Activated CD4-positive, alpha-beta T cell treated with anti-CD3 and anti-CD28 coated beads, Interleukin-2, amount 50 U/mL, for 24 hours (primary cell): ENCODE measurements around the gene SMOC2.
"Not testable (repeated sequence)": the region's sequence is repeated elsewhere in the genome, so short reads cannot be mapped to it uniquely, and the experiment has no call there.

ENCODE experiments used
- DNase-seq, 2 donors: peaks; one replicate each; pipeline ENCODE4 v3.0.0-alpha.2; 2020; ENCODE audit warnings: low read depth in 1 of 2, low spot score in 1 of 2

Gene SMOC2

DNA sequence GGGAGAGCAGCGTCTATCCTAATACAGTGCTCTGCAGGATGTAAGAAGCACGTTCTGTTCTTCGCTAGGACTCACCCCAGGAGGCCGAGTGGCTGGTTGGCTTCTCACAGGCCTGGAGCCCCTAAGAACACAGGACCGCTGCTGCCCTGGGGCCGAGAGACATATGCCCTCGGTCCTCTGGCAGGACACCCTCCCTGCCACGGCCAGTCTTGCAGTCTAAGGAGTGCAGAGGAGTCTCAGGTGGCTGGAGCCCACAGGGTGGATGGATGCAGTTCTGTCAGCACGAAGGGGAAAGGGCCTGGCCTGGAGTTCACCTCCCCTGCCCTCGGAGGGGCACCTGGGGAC, 96.5 kb downstream of the SMOC2 start:
- DNase-seq: no peak

DNA sequence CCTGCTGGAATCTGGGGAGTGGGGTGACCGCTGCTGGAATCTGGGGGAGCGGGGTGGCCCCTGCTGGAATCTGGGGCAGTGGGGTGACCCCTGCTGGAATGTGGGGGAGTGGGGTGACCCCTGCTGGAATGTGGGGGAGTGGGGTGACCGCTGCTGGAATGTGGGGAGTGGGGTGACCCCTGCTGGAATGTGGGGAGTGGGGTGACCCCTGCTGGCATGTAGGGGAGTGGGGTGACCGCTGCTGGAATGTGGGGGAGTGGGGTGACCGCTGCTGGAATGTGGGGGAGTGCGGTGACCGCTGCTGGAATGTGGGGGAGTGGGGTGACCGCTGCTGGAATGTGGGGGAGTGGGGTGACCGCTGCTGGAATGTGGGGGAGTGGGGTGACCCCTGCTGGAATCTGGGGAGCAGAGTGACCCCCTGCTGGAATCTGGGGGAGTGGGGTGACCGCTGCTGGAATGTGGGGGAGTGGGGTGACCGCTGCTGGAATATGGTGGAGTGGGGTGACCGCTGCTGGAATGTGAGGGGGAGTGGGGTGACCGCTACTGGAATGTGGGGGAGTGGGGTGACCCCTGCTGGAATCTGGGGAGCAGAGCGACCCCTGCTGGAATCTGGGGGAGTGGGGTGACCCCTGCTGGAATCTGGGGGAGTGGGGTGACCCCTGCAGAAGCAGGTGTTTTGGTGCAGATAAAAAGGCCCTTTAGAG, 97.4 kb downstream of the SMOC2 start:
- not testable (repeated sequence) for DNase-seq

DNA sequence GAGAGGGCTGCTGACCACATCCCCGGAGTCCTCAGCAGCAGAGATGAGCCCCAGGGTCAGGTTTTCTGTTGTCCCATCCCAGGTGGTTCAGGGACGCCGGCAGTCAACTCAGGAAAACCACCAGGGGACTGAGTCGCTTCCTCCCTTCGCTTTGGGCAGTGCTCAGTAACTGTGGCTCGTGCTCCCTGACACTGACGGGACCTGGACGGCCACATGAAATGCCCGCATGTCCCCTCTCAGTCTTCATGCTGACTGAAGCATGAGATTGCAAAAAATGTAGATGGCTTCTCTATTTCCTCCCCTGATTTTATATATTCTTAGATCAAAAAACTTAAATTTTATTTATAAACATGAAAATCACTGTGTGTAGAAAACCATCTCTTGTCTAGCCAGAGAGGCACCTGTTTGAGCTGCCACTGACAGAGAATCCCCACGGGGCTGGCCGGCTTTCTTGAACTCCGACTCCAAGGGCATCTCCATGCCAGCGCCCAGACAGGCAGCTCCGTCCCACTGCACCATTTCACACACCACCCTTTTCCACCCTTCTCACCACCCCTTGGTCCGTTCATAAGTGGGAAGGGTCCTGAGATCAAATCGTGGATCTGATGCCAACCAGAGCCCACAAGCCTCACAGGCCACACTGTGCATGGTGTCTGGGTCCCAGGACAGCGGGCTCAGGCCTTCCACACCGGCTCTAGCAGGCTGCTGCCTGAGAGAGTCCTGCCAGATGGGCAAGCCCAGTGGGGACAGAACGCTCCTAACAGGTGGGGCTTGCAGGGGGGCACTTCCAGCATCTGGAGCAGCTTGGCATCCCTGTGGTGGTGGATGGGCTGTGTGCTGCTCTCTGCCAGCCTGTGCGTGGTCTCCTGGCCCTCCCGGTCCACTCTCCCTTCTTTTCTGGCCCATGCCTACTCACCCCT, 98.2 kb downstream of the SMOC2 start:
- DNase-seq: no peak

DNA sequence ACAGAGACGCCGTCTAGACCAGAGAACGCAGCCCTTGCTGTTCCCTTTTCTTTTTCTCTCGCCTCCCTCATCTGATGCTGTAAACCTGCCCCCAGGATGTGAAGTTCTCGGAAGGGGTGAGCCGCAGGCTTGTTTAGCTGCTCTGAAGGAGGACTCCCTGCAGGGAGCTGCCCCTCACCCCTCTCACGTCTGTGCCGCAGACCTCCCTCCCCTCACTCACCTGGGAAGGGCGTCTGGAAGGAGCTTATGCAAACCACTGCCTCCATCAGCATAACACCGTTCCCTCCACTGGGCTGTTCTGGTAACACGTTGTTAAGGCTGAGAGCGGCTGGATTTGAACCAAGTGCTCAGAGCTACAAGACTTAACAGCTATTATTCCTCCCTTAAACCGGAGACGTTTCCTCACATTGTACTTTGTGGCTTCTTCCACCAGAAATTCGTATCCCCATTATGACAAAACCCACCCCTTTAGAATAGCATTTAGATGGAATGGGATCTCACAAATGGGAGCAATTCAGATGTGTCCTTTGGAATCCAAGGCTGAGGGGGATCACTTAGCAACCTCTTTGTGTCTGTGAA, 99.8 kb downstream of the SMOC2 start:
- no peak for DNase-seq

DNA sequence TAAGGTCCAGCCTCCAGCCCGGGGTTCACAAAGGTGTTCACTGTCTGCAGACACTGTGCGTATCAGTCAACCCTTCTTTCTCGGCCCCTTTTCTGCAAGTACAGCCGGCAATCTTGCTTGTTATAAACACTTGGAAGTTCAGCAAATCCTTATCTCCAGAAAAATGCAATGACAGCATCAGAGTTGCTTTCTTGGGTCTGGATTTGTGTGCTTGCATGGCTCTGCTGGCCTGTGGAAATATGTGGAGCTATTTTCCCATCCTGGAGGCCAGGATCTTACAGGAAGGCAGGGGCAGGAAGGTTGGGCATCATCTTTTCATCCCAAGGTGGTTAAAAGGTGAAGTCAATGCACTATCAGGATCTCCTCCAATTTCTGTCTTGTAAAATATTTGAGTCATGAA, 100.3 kb downstream of the SMOC2 start:
- DNase-seq: no peak

DNA sequence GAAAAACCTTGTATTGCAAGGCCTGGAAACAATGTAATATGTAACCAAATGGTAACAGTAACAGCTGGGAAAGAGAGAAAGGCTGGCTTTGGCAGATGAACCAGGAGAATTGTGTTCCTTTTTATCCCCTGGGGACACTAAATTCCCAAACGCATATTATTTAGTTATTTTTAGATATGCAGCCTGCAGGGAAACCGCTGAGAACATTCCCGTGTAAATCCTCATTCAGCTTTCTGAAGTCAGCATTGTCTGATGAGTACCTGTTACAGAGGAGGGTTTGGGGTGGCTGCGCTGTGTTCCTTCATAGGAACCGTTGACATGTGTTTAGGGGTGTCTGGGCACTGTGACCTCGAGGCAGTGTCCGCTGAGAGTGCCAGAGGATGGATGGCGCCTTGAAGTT, 101.3 kb downstream of the SMOC2 start:
- DNase-seq: no peak

DNA sequence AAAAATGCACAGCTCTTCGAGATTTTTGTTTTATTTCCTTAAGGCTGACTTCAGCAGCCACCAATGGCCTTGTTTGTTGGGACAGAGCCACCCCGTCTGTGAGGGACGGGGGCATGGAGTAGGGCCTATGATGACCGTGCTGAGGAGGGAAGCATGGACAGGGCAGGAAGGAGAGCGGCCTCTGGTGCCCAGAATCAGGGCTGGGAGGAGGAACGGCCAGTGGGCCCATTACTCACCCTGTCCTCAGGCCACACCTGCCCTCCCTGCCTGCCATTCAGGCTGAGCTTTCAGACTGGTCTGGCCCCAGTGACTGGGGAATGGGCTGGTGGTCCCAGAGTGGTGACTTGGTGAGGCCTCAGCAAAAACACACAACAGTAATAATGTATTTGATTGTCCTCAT, 104.4 kb downstream of the SMOC2 start:
- DNase-seq: no peak

DNA sequence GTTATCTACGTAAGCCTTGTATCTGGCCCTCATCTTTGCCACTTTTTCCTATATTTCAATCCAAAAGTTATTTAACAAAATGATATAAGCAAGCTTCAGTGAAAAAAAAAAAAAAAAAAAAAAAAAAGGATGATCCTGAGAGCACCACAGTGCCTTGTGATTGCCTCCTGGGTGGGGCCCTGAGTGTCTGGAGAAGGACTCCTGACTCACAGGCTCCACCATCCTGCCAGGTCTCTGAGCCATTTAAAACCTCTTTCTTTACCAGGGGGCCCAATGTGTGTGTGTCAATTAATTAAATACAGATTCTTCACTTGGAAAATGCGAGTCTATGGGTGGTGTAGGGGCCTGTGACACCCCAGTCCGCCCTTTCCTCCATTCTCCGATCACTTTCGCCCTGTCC, 105.2 kb downstream of the SMOC2 start:
- DNase-seq: no peak

DNA sequence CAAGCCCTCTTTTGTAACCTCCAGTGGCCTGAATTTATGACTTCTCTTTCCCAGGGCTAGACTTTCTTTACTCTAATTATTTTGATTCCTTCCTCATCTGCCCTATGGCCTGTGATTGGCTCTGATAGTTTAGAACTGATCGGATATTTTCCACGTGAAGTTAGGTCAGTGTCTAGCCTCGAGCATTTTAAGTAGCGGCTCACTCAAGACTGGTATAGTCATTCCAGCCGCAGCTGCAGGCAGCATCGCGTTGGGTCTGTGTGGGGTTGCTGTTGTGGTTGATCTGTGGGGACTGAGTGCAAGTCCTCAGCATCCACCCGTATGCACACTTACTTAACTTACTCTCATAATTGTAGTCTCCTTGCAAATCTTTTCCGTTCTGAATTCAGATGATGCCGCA, 105.7 kb downstream of the SMOC2 start:
- no peak for DNase-seq

DNA sequence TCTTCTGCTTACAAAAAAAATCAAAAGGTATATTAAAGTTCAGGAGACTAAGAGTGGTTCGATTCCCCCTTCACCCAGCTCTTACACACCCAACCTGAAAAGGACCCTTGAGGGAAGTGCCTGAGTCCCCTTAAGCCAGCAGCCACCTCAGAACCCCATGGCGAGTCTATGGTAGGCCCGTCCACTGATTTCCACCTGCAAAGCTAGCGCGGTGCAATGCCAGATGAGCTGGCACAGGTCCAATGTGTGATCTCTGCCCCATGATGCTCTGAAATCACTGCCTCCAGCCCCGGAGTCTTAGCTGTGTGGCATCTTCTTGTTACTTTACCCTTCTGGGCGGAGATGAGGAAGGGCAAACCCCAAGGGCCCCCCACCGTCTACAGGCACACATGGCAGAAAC, 109.3 kb downstream of the SMOC2 start:
- DNase-seq: no peak

DNA sequence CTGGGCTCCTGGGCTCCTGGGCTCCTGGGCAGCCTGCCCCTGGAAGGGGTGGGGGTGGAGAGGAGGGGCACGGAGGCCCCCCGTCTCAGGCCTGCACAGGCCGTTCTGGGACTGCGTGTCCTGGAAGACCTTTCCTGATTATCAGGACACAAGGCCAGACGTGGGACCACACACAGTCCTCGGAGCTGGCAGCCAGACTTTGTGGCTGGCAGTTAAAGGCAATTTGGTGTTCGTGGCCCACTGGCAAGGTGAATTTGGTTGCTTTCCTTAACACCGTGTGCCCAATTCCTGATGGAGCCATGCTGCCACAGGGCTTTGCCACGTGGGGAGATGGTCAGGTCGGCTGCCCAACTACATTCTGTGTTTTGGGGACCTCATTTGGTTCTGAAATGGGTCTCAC, 113.5 kb downstream of the SMOC2 start:
- no peak for DNase-seq

DNA sequence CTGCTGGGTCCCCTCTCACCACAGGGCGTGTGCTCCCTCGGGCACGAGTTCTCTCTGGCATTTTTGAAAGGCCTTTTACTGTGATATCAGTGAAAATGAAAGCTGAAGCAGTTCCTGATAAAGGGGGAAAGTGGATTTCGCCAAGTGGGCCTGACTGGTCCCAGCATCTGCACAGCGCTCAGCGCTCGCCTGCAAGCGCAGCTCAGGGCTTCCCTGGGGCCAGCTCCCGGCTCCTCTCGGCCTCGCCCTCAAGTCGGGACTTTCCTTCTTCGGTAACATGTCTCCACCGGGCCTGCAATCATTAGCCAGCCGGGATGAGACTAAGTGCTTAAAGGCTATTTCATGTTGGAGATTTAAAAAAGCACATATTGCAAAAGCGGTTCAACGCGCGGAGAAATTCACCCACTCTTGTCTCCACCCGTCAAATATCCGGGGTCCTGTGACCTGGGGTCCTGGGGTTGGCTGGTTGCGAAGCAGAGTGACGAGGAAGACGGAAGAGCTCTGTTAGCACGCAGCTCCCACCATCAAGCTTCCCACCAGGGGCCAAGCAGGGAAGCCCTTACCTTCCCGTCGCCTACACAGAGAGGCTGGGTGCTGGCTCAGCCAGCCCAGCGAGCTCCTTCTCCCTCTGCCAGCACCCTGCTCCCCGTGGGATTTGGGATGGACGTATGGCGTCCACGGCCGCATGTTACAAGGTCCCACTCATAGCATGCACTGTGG, 114.1 kb downstream of the SMOC2 start:
- no peak for DNase-seq

DNA sequence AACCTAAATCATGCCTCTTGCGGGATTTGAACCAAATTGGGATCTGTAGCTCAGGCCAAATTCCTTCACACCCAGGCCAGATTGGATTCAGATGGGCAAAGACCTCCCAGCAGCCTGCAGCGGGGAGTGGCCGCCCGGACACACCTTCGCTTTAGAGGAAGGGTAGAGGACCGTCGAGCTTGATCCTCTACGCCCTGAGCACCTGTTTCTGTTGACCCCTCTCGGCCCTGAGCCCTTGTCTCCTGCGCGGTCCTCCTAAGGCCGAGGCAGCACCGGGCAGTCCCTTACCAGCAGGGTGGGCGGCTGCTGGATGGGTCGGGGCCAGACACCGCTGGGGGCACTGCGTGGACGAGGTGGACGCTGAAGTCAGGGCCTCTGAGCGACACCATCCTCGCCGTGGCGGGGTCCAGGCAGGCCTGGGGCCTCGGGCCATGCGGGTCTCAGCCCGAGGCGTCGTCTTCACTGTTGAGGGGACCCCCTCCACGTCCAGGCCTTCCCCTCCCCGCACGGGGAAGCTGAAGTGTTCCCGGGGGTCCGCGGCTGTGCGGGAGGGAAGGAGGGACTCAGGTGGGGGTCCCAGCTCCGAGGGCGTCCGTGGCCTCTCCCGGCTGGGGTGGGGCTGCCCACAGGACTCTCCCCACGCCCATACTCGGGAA, 114.8 kb downstream of the SMOC2 start:
- no peak for DNase-seq

DNA sequence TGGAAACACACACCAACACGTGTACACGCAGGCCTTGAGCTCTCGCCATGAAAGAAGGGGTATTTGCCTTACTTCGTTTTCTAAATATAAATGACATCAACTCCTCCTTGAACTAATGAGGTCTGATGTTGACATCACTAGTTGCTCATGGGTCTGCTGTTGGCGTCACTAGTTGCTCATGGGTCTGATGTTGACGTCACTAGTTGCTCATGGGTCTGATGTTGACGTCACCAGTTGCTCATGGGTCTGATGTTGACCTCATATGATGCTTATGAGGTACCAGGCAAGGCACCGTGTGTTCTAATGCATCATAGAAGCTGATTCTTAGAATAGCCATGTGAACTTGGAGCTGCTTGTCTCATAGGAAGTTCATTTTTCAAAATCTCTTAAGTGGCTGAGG, 116.5 kb downstream of the SMOC2 start:
- no peak for DNase-seq

DNA sequence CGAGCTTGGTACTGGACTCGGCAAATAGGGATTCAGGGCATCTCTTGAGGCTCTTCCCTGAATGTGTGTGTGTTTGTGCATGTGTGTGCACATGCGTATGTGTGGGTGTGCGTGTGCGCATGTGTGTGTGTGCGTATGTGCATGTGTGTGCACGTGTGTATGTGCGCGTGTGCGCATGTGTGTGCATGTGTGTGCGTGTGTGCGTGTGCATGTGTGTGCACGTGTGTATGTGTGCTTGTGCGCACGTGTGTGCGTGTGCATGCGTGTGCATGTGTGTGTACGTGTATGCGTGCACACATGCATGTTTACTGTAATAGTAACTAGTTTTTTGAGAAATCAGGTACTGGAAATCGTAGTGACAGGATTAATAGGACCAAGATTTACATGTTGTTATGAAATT, 117.7 kb downstream of the SMOC2 start:
- no peak for DNase-seq

DNA sequence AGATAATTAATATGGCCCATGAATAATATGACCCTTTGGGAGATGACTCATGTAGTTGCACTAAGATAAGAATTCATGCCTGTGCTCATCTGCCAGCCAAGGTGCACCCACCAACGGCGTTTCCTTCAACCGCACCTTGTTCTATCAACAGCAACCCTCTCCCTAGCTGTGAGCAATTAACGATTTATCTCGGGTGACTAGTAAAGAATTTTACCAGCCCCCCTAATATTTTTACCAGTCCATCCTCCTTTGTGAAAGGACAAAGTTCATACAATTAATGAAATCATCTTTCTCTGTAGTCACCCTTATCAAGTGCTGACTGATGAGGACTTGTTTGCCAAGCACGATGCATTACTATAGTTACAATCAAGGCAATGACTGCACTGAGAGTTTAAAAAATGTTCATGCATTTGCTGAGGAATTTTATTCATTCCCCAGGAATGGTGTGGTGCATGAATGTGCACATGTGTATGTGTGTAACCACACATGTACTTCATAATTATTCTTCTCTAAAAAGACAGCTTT, 118.7 kb downstream of the SMOC2 start:
- DNase-seq: no peak

DNA sequence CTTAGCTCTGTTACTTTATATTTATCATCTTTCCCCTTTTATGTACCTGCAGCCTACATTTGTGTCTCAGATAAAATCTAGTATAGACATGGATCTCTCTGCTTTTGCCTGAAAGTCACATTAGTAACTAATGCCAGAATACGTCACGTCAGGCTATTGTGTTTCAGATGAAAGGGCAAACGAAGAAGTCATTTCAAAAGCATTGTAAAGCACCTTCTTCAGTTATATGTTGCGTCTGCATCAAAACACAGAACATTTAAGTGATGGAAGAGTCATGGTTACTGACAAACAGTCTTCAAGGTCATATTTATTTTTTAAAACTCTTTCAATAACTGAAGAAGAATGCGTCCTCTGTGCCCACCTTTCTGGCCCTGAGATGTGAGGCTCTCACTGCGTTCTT, 119.1 kb downstream of the SMOC2 start:
- no peak for DNase-seq

DNA sequence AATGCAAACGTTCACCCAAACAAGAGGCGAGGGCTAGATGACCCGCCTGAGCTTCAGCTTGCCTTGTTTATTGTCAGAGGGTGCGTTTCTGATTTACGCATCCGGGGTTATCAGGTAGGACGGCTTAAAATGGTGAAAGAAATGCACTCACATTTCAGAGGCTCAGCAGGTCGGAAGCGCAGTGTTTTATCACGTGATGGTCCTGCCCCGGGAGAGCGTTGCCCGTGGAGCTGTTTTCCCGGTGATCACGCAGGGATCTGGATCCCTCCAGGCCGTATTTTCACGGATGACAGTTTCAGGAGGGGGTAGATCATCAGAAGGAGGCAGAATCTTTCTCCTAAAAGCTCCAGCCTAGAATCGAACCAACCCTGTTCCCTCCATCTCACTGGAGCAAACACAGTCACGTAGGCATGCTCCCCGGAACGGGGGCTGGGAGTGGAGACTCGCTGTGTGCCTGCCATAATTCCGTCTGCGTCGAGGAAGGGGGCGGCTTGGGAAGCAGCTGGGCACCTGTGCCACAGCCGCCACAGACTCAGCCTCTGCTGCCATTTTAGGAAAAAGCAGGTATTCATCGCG, 121.7 kb downstream of the SMOC2 start:
- DNase-seq: no peak

DNA sequence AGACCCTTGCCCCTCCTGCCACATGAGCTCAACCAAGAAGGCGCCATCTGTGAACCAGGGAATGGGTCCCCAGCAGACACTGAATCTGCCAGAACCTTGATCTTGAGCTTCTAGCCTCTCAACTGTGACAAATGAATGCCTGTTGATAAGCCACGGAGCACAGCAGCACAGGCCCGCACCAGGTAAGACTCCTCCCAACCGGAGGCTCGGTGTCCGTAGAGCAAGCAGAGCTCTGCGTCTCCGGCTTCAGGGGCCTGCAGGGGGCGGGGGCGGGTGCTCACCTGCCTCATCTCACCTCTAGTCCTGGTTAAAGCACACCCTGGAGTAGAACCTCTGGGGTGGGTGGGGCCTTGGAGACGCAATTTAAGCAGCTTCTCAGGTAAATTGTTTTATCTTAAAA, 122.7 kb downstream of the SMOC2 start:
- DNase-seq: no peak

DNA sequence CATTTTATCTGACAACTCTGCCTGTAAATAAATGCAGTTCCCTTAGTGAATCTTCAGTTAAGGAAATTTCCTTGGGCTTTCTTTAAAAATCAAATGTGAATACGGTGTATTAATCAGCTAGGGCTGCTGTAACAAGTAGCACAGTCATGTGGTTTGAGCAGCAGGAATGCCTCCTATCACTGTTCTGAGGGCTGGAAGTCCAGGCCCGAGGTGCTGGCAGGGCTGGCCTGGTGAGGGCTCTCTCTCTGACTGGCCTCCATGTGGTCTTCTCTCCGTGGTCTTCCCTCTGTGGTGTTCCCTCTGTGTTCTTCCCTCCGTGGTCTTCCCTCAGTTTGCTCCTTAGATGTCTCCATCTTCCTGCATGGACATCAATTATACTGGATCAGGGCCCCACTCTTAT, 124.1 kb downstream of the SMOC2 start:
- DNase-seq: no peak

DNA sequence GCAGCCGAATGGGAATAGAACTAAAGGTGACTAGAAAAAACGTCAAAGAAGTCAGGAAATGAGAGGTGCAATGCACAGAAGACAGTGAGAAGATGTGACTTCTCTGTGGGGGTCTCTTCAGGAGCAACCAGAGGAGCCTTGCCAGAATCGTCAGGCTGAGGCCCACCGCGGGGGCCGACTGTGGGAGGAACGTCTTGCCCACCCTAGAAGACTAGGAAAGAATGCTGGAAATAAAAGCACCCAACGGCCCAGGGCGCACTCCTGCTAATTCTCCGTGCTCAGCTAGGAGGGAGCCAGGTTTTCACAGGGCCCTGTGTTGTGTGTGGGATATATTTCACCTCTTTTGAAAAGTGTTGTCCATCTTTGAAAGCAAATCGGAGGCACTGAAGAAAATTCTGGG, 129.2 kb downstream of the SMOC2 start:
- DNase-seq: no peak
